Mesothelial cell of epicardium (in vitro differentiated cells): Measurements from ENCODE around the gene FAM25G. TPM values are rescaled to one million over a fixed set of nuclear protein-coding genes. Genes with fewer than 3 reads are reported as not detected.
A peak's percentile ranks its signal among the peaks of the same experiment; 100 is the strongest.
"Not testable (repeated sequence)": the region's sequence is repeated elsewhere in the genome, so short reads cannot be mapped to it uniquely, and the experiment has no call there.

ENCODE experiments used
- DNase-seq, 2 experiments: peaks; one replicate each; pipeline ENCODE4 v3.0.0; 2021; ENCODE audit warnings: low spot score in 2 of 2; ENCODE audit not compliant: unreplicated experiment in 2 of 2
- H3K27ac Mint-ChIP-seq: 2 replicates; pipeline ENCODE4 v1.8.0; 2021; ENCODE audit warnings: mixed read lengths
- H3K27me3 Mint-ChIP-seq: 2 replicates; pipeline ENCODE4 v1.8.0; 2021; ENCODE audit warnings: low read depth, mixed read lengths
- H3K36me3 Mint-ChIP-seq: 2 replicates; pipeline ENCODE4 v1.8.0; 2021; ENCODE audit warnings: mixed read lengths
- H3K4me1 Mint-ChIP-seq: 2 replicates; pipeline ENCODE4 v1.8.0; 2021; ENCODE audit warnings: mixed read lengths
- H3K4me3 Mint-ChIP-seq: 2 replicates; pipeline ENCODE4 v1.8.0; 2021; ENCODE audit warnings: mild to moderate bottlenecking, moderate library complexity, mixed read lengths
- H3K9me3 Mint-ChIP-seq: 2 replicates; pipeline ENCODE4 v1.8.0; 2021; ENCODE audit warnings: mixed read lengths
- total RNA-seq: library from RNA; stranded (reverse); gene quantifications from 3 replicates; pipeline ENCODE4 v1.2.1, GENCODE V29; 2021

The FAM25G gene
- total RNA-seq, 1 donor from 2014 or later = not detected

DNA sequence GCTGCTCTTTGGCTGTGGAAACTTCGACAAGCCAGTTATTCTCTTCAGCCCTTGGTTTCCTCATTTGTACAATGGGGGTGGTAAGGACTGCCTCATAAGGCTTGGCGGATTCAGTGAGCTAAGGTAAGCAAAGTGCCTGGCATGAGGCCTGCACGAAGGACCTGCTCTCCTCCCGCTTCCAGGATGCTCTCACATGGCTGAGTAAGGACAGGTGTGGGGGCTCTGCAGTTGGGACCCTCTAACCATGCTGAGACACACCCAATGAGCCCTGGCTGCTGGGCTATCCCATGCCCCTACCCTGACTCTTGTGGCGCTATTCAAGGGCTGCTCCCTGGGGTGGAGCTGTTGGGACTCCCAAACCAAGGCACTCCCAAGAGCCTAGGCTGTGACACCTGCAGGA, 16.4 kb downstream of the FAM25G start:
- not testable (repeated sequence) for H3K36me3 Mint-ChIP-seq, H3K27me3 Mint-ChIP-seq, H3K27ac Mint-ChIP-seq, H3K9me3 Mint-ChIP-seq, H3K4me3 Mint-ChIP-seq, H3K4me1 Mint-ChIP-seq, DNase-seq

DNA sequence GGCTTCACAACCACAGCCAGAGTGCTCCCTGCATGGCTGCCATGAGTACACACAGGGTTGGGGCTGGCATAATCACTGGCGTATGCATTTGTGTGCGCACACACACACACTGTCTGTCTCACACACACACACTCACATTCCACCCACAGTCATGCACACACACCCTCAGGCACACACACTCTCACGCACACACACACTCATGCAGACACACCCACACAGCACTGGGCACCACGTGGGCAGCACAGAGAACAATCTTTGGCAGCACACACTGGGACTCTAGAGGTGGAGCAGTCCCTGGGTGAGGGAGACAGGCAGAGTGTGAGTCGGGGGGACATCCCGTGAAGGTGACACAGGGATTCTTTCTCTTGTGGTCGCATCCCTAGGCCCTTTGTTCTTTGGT, 18.0 kb downstream of the FAM25G start:
- not testable (repeated sequence) for H3K9me3 Mint-ChIP-seq, H3K4me1 Mint-ChIP-seq, DNase-seq, H3K4me3 Mint-ChIP-seq, H3K27ac Mint-ChIP-seq, H3K36me3 Mint-ChIP-seq, H3K27me3 Mint-ChIP-seq

DNA sequence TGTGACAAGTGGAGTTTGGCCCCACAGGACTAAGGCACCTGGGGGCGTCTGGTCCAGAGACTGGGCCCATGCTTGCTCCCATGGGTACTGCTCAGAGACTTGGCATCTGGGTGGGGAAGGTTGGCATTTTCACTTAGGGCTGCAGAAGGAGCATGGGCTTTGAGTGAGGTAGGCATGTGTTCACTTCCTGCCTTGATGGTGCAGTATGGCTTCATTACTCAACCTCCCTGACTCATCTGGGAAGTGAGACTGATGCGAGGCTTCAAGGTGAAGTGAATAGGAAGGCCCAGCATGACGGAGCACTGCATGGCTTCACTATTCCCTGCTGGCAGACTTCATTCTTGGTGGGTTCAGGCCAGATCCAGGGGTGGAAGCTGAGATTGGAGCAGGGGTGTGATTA, 18.9 kb downstream of the FAM25G start:
- H3K4me3 Mint-ChIP-seq, H3K4me1 Mint-ChIP-seq: not testable (repeated sequence)

DNA sequence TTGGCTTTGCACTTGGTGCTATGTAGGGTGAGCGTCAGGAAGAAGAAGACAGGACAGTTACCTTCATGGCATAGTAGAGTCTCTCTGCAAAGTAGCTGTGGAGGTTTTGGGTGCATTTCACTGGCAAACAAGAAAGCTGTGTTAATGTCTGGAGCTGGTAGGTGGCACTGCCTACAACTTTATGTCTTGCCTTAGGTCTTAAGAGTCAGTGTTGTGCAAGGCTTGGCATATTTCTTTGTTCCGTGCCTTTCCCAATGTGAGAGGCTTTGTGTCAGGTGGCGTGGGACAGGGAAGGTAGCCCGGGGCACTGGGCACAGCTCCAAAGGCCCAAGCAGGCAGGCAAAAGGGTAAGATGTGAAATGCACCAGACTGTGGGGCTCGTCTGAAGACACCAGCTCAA, 19.4 kb downstream of the FAM25G start:
- DNase-seq, H3K4me3 Mint-ChIP-seq, H3K4me1 Mint-ChIP-seq: not testable (repeated sequence)

More for the DNA sequence above, 18.9 kb downstream of the FAM25G start:
- not testable (repeated sequence) for H3K36me3 Mint-ChIP-seq, H3K27ac Mint-ChIP-seq, H3K9me3 Mint-ChIP-seq, DNase-seq, H3K27me3 Mint-ChIP-seq

DNA sequence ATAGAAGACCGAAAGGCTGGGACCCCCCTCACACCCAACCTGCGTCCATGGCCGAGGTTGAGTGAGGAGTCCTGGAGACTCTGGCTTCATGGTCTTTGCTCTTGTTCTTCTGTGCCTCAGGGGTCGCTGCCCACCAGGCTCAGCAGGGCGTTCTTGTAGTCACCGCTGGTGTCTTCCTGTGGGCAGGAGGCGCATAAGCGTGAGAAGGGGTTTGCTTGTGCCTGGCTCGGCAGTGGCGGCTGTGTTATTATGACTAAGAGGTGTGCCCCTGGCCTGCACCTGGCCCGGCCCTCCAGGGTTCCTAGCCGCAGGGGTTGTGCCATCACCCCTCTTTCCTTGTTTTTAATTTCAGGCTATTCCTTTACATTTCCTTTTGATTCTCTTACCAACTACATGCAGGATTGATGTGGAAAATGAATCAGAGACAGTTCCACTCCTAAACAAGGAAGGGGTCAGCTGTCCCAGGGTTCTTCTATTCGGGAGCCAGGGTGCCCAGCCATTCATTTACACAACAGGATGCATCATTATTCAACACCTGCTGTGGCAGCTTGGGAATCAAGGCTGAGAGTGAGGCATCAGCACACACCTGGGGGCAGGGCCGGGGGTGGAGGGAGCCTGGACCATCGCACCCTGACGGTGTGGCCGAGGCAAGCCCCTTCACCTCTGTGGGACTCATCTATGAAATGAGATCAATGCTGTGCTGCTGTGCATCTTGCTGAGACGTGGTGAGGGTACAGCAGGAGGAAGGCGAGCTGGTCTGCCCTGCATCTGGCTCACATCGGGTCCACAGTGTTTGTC, 22.6 kb downstream of the FAM25G start:
- DNase-seq, H3K4me3 Mint-ChIP-seq, H3K27me3 Mint-ChIP-seq, H3K4me1 Mint-ChIP-seq, H3K36me3 Mint-ChIP-seq, H3K27ac Mint-ChIP-seq, H3K9me3 Mint-ChIP-seq: not testable (repeated sequence)

More for the DNA sequence above, 19.4 kb downstream of the FAM25G start:
- not testable (repeated sequence) for H3K27me3 Mint-ChIP-seq, H3K27ac Mint-ChIP-seq, H3K36me3 Mint-ChIP-seq, H3K9me3 Mint-ChIP-seq

DNA sequence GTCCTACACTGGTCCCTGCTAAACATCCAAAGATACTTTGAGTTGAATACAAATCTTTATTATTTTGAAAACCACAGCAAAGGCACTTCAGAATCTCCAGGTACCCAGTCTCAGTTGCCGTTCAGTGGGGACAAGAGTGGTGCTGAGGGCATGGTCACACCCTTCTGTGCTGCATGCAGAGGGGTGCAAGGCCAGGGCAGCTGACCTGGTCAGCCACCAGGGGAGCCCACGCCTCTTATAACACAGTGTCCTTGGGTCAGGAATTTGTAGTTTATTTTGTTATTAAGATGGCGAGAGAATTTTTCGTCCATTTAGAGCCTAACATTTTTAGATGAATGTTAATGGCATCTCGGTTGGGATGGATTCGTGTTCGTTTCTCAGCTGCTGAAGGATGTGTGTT, 23.5 kb downstream of the FAM25G start:
- not testable (repeated sequence) for H3K27me3 Mint-ChIP-seq, H3K4me3 Mint-ChIP-seq, H3K9me3 Mint-ChIP-seq, DNase-seq, H3K4me1 Mint-ChIP-seq, H3K36me3 Mint-ChIP-seq, H3K27ac Mint-ChIP-seq

DNA sequence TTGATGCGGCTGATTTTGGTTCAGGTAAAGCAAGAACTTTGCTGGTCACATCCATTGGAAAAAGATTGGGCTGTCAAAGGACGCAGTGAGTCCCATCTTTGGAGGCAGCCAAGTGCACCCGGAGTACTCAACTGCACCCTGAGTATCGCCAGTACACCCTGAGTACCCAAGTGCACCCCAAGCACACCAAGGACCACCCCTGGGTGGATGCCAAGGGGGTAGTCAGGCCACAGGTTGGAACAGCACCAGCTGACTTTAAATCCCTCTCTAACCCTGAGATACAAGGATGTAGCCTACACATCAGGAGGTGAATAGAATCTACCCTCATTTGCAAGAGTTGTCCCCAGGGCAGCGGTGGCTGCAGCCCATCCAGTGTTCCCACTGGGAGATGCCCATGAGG, 24.0 kb downstream of the FAM25G start:
- not testable (repeated sequence) for DNase-seq, H3K9me3 Mint-ChIP-seq, H3K36me3 Mint-ChIP-seq, H3K4me1 Mint-ChIP-seq, H3K4me3 Mint-ChIP-seq, H3K27ac Mint-ChIP-seq, H3K27me3 Mint-ChIP-seq

DNA sequence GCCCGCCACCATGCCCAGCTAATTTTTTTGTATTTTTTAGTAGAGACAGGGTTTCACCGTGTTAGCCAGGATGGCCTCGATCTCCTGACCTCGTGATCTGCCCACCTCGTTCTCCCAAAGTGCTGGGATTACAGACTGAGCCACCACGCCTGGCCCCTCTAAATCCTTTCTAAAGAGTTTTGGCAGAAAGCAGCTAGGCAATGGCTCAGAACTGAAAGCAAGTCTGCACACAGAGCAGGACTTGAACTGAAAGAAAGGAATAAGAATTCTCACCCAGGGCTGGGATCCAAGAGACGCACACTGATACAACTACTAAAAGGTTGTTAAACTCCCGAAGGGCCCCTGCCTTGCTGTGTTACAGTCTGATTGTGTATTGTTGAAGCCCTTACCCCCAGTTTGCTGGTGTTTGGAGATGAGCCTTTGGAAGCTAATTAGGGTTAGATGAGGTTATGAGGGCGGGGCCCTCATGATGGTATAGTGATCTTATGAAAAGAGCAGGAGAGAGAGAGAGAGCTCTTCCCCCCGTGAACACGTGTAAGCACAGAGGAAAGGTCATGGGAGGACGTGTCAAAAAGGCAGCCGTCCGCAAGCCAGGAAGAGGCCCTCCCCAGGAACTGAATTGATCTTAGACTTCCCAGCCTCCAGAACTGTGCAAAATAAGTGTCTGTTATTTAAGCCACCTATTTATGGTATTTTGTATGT, 26.1 kb downstream of the FAM25G start:
- not testable (repeated sequence) for H3K36me3 Mint-ChIP-seq, H3K27me3 Mint-ChIP-seq, H3K4me1 Mint-ChIP-seq, H3K9me3 Mint-ChIP-seq, DNase-seq, H3K4me3 Mint-ChIP-seq
- peak overlapping the region; percentile 50 for H3K27ac Mint-ChIP-seq

DNA sequence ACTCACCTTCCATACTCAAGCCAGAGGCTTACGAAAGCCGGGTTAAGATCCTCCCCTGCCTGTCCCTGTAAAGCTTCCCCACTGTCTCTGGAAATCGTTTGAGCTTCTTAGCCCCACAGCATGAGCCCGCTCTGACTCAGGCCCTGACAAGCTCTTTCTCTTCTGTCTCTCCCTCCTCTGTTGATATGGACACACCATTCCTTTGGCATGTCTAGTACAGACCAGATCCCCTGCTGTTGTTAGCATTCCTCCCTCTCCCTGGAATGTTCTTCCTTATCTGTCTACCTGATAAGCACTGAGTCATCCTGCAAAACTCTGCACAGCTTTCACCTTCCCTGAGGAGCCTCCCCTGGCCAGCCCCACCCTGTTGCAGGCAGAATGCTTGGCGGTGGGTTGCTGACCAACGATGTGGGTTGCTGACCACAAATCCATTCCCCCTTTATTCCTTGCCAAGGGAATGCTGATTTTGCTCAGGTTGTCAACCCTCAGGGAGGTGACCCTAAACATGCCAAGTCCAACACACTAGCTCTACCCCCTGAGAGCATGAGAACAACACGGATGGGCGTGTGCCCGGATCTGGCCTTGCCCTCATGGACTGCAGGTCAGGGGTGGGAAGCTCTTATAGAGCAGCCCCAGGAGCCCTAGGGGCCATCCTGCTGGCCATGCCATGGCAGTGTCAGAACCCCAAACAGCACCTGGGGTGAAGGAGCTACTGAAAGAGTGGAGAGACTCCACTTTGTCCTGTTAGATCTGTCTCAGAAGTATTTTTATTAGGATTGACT, 28.7 kb downstream of the FAM25G start:
- not testable (repeated sequence) for H3K4me1 Mint-ChIP-seq, H3K9me3 Mint-ChIP-seq
- peak overlapping the region; percentile 81 for H3K27ac Mint-ChIP-seq

DNA sequence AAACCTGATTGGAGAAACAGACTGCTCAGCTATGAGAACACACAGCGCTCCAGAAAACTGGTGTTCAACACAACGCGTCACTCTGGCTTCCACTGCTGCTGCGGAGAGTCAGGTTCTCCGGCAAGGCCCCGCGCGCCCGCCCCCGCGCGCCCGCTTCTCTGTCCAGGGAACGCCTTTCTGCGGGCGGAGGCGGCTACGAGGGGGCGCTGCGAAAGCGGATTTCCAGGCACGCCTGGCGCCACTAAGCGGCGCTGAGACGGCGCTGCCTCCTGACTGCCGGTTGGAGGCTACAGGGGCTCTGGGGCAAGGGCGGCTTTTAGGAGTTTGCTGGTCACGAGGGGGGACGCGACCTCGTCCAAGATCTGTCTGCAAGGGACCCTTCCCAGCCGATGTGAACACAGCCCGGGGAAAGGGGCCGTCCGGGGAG, 30.2 kb downstream of the FAM25G start:
- not testable (repeated sequence) for H3K9me3 Mint-ChIP-seq, H3K4me1 Mint-ChIP-seq, H3K36me3 Mint-ChIP-seq, H3K27me3 Mint-ChIP-seq
- Mint-ChIP-seq H3K27ac (peak overlapping the region; percentile 82), H3K4me3 (peak overlapping the region; percentile 60)
- peak in 1 of 2 experiments; percentile 55 for DNase-seq

More for the DNA sequence above, 28.7 kb downstream of the FAM25G start:
- not testable (repeated sequence) for H3K4me3 Mint-ChIP-seq, DNase-seq, H3K27me3 Mint-ChIP-seq, H3K36me3 Mint-ChIP-seq
